Neuronal stem cell (in vitro differentiated cells): ENCODE measurements around the gene DNAH1.
"Not testable (repeated sequence)": the region's sequence is repeated elsewhere in the genome, so short reads cannot be mapped to it uniquely, and the experiment has no call there.

ENCODE experiments used
- DNase-seq: peaks from one replicate; pipeline ENCODE4 v3.0.0-alpha.2; 2013; ENCODE audit warnings: low spot score
- H2AFZ ChIP-seq: one replicate; pipeline ENCODE4 v1.6.1; 2013; ENCODE audit warnings: mild to moderate bottlenecking, low read length, inconsistent platforms
- H2AK5ac ChIP-seq: 2 replicates; pipeline ENCODE4 v1.6.1; 2013; ENCODE audit warnings: low read depth, mild to moderate bottlenecking, inconsistent platforms, low read length, moderate library complexity, mixed read lengths
- H2BK120ac ChIP-seq: 2 replicates; pipeline ENCODE4 v1.6.1; 2013; ENCODE audit warnings: low read depth, mild to moderate bottlenecking, inconsistent platforms, low read length, moderate library complexity, mixed read lengths
- H2BK12ac ChIP-seq: one replicate; pipeline ENCODE4 v1.6.1; 2013; ENCODE audit warnings: low read length, inconsistent platforms
- H2BK15ac ChIP-seq: 2 replicates; pipeline ENCODE4 v1.6.1; 2013; ENCODE audit warnings: mild to moderate bottlenecking, low read length, inconsistent platforms, mixed read lengths
- H2BK5ac ChIP-seq: one replicate; pipeline ENCODE4 v1.6.1; 2013; ENCODE audit warnings: inconsistent platforms, mild to moderate bottlenecking, low read length, moderate library complexity
- H3K14ac ChIP-seq: one replicate; pipeline ENCODE4 v1.6.1; 2013; ENCODE audit warnings: low read length, inconsistent platforms
- H3K18ac ChIP-seq: 2 replicates; pipeline ENCODE4 v1.6.1; 2013; ENCODE audit warnings: low read length, inconsistent platforms
- H3K23ac ChIP-seq: 2 replicates; pipeline ENCODE4 v1.6.1; 2013; ENCODE audit warnings: low read depth, mild to moderate bottlenecking, mixed read lengths, low read length, inconsistent platforms; ENCODE audit not compliant: poor library complexity
- H3K27ac ChIP-seq: replicated peaks from 3 replicates; pipeline ENCODE4 v1.5.1; 2013; ENCODE audit warnings: low read length, inconsistent platforms
- H3K27me3 ChIP-seq, 3 experiments: 2 replicates each; pipeline ENCODE4 v1.6.1; 2013; ENCODE audit warnings: low read length in 3 of 3, mild to moderate bottlenecking in 2 of 3, inconsistent platforms in 1 of 3, low read depth in 1 of 3, mixed read lengths in 1 of 3, moderate library complexity in 1 of 3; ENCODE audit not compliant: control insufficient read depth in 3 of 3, insufficient read depth in 3 of 3
- H3K36me3 ChIP-seq, 2 donors: replicated peaks in 1 of 2; 2 replicates each; pipeline ENCODE4 v1.6.1; 2013; ENCODE audit warnings: low read length in 2 of 2; ENCODE audit not compliant: control insufficient read depth in 2 of 2, insufficient read depth in 2 of 2
- H3K4ac ChIP-seq: 2 replicates; pipeline ENCODE4 v1.6.1; 2013; ENCODE audit warnings: inconsistent platforms, mild to moderate bottlenecking, low read length, moderate library complexity
- H3K4me1 ChIP-seq, 2 donors: 1 replicate in 1 of 2; 2 replicates in 1 of 2; pipeline ENCODE4 v1.6.1; 2013; ENCODE audit warnings: low read length in 2 of 2, low read depth in 1 of 2; ENCODE audit not compliant: control insufficient read depth in 2 of 2, insufficient read depth in 1 of 2
- H3K4me2 ChIP-seq: one replicate; pipeline ENCODE4 v1.6.1; 2013; ENCODE audit warnings: mild to moderate bottlenecking, low read length, inconsistent platforms; ENCODE audit not compliant: insufficient read depth, poor library complexity, severe bottlenecking
- H3K4me3 ChIP-seq, 2 donors: 2 replicates each; pipeline ENCODE4 v1.5.1; 2013; ENCODE audit warnings: low read length in 2 of 2, mild to moderate bottlenecking in 2 of 2, inconsistent platforms in 1 of 2, moderate library complexity in 1 of 2
- H3K79me1 ChIP-seq: one replicate; pipeline ENCODE4 v1.6.1; 2013; ENCODE audit warnings: low read depth, mild to moderate bottlenecking, inconsistent platforms, low read length, moderate library complexity
- H3K9ac ChIP-seq: one replicate; pipeline ENCODE4 v1.6.1; 2013; ENCODE audit warnings: mild to moderate bottlenecking, low read depth, low read length, inconsistent platforms; ENCODE audit not compliant: poor library complexity
- H3K9me3 ChIP-seq, 2 donors: replicated peaks in 1 of 2; 2 replicates each; pipeline versions ENCODE3 to v1.6.1; 2013; ENCODE audit warnings: low read length in 2 of 2, mild to moderate bottlenecking in 2 of 2, inconsistent platforms in 1 of 2, low read depth in 1 of 2, mixed read lengths in 1 of 2, moderate library complexity in 1 of 2; ENCODE audit not compliant: control insufficient read depth in 2 of 2, insufficient read depth in 1 of 2
- H4K8ac ChIP-seq: one replicate; pipeline ENCODE4 v1.6.1; 2013; ENCODE audit warnings: low read depth, mild to moderate bottlenecking, inconsistent platforms, low read length, moderate library complexity
- H4K91ac ChIP-seq: one replicate; pipeline ENCODE4 v1.6.1; 2013; ENCODE audit warnings: low read length, low read depth, mild to moderate bottlenecking, inconsistent platforms; ENCODE audit not compliant: poor library complexity
- WGBS, 2 donors: extraction: QIAGEN DNeasy Blood & Tissue Kit; methylation state at CpG; one replicate each; pipeline ENCODE4 v1.1.7; 2013; ENCODE audit warnings: missing lambda C conversion rate in 2 of 2, mixed read lengths in 1 of 2; ENCODE audit not compliant: insufficient read length in 2 of 2, insufficient replicate concordance in 1 of 2; ENCODE audit errors: extremely low coverage in 2 of 2; 5-methylcytosine and 5-hydroxymethylcytosine counted together

Gene DNAH1

DNA sequence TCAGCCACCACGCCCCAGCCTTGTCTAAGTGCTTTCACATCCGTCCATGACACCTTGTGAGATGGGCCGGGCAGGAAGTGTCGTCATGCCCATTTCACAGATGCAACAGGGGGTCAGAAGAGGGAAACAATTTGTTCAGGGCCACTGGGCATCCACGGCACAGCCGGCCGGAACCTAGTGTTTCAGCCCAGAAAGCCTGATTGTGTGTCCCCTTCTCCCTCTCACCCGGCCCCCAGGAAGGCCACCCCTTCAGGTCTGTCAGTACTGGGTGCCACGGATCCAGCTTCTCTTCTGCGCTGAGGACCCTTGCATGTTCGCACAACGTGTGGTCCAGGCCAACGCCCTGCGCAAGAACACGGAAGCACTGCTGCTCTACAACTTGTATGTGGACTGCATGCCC lies 15.8 kb downstream of the DNAH1 start:
- no peak overlapping the region for H3K4me3 ChIP-seq
- H2BK5ac ChIP-seq: no peak overlapping the region
- no peak for DNase-seq
- no peaks in the 10 kb centered on the region for H3K79me1 ChIP-seq
- no peak overlapping the region for H3K23ac ChIP-seq
- H2BK120ac ChIP-seq: no peak overlapping the region
- no peak overlapping the region for H3K4me2 ChIP-seq
- peak overlapping the region; percentile 30 for H3K9ac ChIP-seq
- no peak overlapping the region for H4K91ac ChIP-seq
- no peak overlapping the region for H3K18ac ChIP-seq
- H2BK12ac ChIP-seq: no peak overlapping the region
- H3K9me3 ChIP-seq: no peaks in the 10 kb centered on the region
- no peaks in the 10 kb centered on the region for H3K36me3 ChIP-seq
- peak overlapping the region; percentile 40 for H2AK5ac ChIP-seq
- no peaks in the 10 kb centered on the region for H3K4me1 ChIP-seq
- H2BK15ac ChIP-seq: peak overlapping the region; percentile 45
- WGBS, 2 donors: no CpG with 5 or more reads among the region's 15 CpGs
- no peak overlapping the region for H3K4ac ChIP-seq
- no peaks in the 10 kb centered on the region for H3K27me3 ChIP-seq
- no peak overlapping the region for H3K27ac ChIP-seq
- H4K8ac ChIP-seq: no peak overlapping the region
- H2AFZ ChIP-seq: no peak overlapping the region
- H3K14ac ChIP-seq: no peak overlapping the region

DNA sequence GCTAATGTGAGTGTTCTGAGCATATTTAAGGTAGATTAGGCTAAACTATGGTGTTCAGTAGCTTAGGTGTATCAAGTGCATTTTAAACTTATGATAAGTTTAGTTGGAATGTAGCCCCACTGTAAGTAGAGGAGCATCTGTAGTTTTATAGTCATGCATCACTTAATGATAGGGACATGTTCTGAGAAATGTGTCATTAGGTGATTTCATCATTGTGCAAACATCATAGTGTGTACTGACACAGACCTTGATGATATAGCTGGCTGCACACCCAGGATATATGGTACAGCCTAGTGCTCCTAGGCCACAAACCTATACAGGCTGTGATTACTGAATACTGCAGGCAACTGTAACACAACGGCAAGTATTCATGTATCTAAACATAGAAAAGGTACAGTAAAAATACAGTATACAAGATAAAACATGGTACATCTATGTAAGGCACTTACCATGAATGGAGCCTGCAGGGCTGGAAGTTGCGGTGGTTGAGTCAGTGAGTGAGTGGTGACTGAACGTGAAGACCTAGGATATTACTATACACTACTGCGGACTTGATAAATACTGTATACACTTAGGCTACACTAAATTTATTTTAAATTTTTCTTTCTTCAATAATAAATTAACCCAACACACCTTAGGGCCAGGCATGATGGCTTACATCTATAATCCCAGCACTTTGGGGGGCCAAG lies 17.9 kb downstream of the DNAH1 start:
- no CpG with 5 or more reads among the region's 4 CpGs for WGBS, 2 donors
- H2BK5ac ChIP-seq: no peak overlapping the region
- H3K27ac ChIP-seq: no peak overlapping the region

DNA sequence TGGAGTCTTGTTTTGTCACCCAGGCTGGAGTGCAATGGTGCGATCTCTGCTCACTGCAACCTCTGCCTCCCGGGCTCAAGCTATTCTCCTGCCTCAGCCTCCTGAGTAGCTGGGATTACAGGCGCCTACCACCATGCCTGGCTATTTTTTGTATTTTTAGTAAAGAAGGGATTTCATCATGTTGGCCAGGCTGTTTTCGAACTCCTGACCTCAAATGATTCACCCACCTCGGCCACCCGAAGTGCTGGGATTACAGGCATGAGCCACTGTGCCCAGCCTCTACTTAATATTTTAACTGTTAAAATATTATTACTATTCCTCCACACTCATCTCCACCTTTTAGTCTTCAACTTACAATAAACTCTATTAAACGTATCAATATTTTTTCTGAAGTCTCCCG lies 22.0 kb downstream of the DNAH1 start:
- not testable (repeated sequence) for H4K8ac ChIP-seq, H2BK15ac ChIP-seq, DNase-seq, H3K23ac ChIP-seq, H3K36me3 ChIP-seq, H2AFZ ChIP-seq, H3K27ac ChIP-seq, H3K4me3 ChIP-seq, H3K4me1 ChIP-seq, H3K14ac ChIP-seq, H3K18ac ChIP-seq, H3K4ac ChIP-seq, H4K91ac ChIP-seq, H3K9ac ChIP-seq, H3K79me1 ChIP-seq, H3K9me3 ChIP-seq, H2BK5ac ChIP-seq, H3K27me3 ChIP-seq, H3K4me2 ChIP-seq, H2AK5ac ChIP-seq, H2BK120ac ChIP-seq, H2BK12ac ChIP-seq
- 100% methylated on average over 1 to 2 of the region's 8 CpGs for WGBS, 2 donors

More for the DNA sequence above, 17.9 kb downstream of the DNAH1 start:
- H4K8ac ChIP-seq: no peak overlapping the region
- H2AFZ ChIP-seq: no peak overlapping the region
- no peak for DNase-seq
- no peak overlapping the region for H3K23ac ChIP-seq
- H3K4me1 ChIP-seq: no peaks in the 10 kb centered on the region
- no peak overlapping the region for H2BK120ac ChIP-seq
- no peak overlapping the region for H3K9ac ChIP-seq
- H3K79me1 ChIP-seq: no peaks in the 10 kb centered on the region
- no peak overlapping the region for H3K18ac ChIP-seq
- H4K91ac ChIP-seq: no peak overlapping the region
- H3K36me3 ChIP-seq: no peaks in the 10 kb centered on the region
- H2BK15ac ChIP-seq: no peak overlapping the region
- H3K4me3 ChIP-seq: no peak overlapping the region
- no peak overlapping the region for H3K4ac ChIP-seq
- H3K27me3 ChIP-seq: no peaks in the 10 kb centered on the region
- no peak overlapping the region for H3K14ac ChIP-seq
- H2BK12ac ChIP-seq: no peak overlapping the region
- H3K9me3 ChIP-seq: no peaks in the 10 kb centered on the region
- H2AK5ac ChIP-seq: no peak overlapping the region
- no peak overlapping the region for H3K4me2 ChIP-seq

- Histone ChIP-seq H3K18ac (no peak overlapping the region), H2BK5ac (no peak overlapping the region), H3K27ac (no peak overlapping the region), H3K27me3 (no peaks in the 10 kb centered on the region), H3K4me2 (no peak overlapping the region), H2AFZ (no peak overlapping the region), H3K4me1 (peaks cover 0 to 2% of the 10 kb centered on the region in 2 donors), H3K23ac (no peak overlapping the region), H2BK120ac (no peak overlapping the region), H3K4me3 (no peak overlapping the region), H3K14ac (no peak overlapping the region), H3K79me1 (no peaks in the 10 kb centered on the region), H3K4ac (no peak overlapping the region), H3K9me3 (no peaks in the 10 kb centered on the region), H3K36me3 (no peaks in the 10 kb centered on the region), H3K9ac (no peak overlapping the region), H4K91ac (no peak overlapping the region), H2AK5ac (no peak overlapping the region), H2BK15ac (no peak overlapping the region), H2BK12ac (no peak overlapping the region), H4K8ac (no peak overlapping the region)
- no CpG with 5 or more reads among the region's 3 CpGs for WGBS, 2 donors
- peak; percentile 78 for DNase-seq
Measured at GRCh38 chr3:52339612-52340011, 23.5 kb downstream of the DNAH1 start.
